ENCODE results near the gene RAPSN.

- TF ChIP-seq CTCF (IDR thresholded peaks at IDR 0.05) (no peak), EP300 (IDR thresholded peaks at IDR 0.05) (no peak)
Observed at GRCh38 chr11:47394322-47395222, 54.4 kb downstream of the RAPSN start.

All from suprapubic skin (tissue), 3 donors.